ENCODE results near the gene CNKSR3. TPM values are rescaled to one million over a fixed set of nuclear protein-coding genes. Genes with fewer than 3 reads are reported as not detected.

The CNKSR3 gene
- total and polyA plus RNA-seq, 2 experiments from 2014 or later: 1.9 to 5.7 TPM

GRCh38 chr6:154341871-154342270 lies 168.6 kb downstream of the CNKSR3 start (continued):
- no peak for TF ChIP-seq ZNF462 (CRISPR knock-in tag; IDR thresholded peaks at IDR 0.05)
- no peak for TF ChIP-seq STAT1 (IDR thresholded peaks at IDR 0.05; ENCODE audit: unreplicated experiment)
- TF ChIP-seq, protein P1, sequence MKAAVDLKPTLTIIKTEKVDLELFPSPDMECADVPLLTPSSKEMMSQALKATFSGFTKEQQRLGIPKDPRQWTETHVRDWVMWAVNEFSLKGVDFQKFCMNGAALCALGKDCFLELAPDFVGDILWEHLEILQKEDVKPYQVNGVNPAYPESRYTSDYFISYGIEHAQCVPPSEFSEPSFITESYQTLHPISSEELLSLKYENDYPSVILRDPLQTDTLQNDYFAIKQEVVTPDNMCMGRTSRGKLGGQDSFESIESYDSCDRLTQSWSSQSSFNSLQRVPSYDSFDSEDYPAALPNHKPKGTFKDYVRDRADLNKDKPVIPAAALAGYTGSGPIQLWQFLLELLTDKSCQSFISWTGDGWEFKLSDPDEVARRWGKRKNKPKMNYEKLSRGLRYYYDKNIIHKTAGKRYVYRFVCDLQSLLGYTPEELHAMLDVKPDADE (IDR thresholded peaks at IDR 0.05): no peak
- no peak for TF ChIP-seq NANOG (IDR thresholded peaks at IDR 0.05; ENCODE audit: borderline replicate concordance)
- TF ChIP-seq CREB1 (CRISPR knock-in tag; IDR thresholded peaks at IDR 0.05; ENCODE audit: low read depth): no peak
- no peak for TF ChIP-seq ZNF114 (CRISPR knock-in tag; IDR thresholded peaks at IDR 0.05)
- no peak for TF ChIP-seq EZH2phosphoT487 (IDR thresholded peaks at IDR 0.05; ENCODE audit: unreplicated experiment)
- TF ChIP-seq JUNB (IDR thresholded peaks at IDR 0.05; ENCODE audit: unreplicated experiment): no peak
- TF ChIP-seq EZH2 (IDR thresholded peaks at IDR 0.05; ENCODE audit: low read depth, unreplicated experiment): no peak
- no peak for TF ChIP-seq POLR2AphosphoS5 (IDR thresholded peaks at IDR 0.05; ENCODE audit: low read depth)
- TF ChIP-seq REST (IDR thresholded peaks at IDR 0.05; ENCODE audit: unreplicated experiment): no peak
- TF ChIP-seq, protein P2, sequence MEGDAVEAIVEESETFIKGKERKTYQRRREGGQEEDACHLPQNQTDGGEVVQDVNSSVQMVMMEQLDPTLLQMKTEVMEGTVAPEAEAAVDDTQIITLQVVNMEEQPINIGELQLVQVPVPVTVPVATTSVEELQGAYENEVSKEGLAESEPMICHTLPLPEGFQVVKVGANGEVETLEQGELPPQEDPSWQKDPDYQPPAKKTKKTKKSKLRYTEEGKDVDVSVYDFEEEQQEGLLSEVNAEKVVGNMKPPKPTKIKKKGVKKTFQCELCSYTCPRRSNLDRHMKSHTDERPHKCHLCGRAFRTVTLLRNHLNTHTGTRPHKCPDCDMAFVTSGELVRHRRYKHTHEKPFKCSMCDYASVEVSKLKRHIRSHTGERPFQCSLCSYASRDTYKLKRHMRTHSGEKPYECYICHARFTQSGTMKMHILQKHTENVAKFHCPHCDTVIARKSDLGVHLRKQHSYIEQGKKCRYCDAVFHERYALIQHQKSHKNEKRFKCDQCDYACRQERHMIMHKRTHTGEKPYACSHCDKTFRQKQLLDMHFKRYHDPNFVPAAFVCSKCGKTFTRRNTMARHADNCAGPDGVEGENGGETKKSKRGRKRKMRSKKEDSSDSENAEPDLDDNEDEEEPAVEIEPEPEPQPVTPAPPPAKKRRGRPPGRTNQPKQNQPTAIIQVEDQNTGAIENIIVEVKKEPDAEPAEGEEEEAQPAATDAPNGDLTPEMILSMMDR (conservative IDR thresholded peaks at IDR 0.05; ENCODE audit: low read depth in 2 of 2): no peak

All from GM23338 (cell line).